GM18951 (cell line): Measurements from ENCODE around the gene COL21A1.

Experiments
- POLR2A ChIP-seq: IDR thresholded peaks from 4 replicates; pipeline ENCODE4 v1.6.1; 2011; ENCODE audit warnings: mild to moderate bottlenecking; ENCODE audit not compliant: insufficient read length, insufficient read depth; ENCODE audit errors: extremely low read depth
- in situ Hi-C: fragments of 300-500 bp; cut with MboI; formaldehyde crosslinking; loops from one replicate; pipeline ENCODE4 v1.12.0; 2022; ENCODE audit warnings: low sequenced_read_pairs, mixed read lengths, inconsistent platforms; ENCODE audit not compliant: unreplicated experiment

The COL21A1 gene

DNA sequence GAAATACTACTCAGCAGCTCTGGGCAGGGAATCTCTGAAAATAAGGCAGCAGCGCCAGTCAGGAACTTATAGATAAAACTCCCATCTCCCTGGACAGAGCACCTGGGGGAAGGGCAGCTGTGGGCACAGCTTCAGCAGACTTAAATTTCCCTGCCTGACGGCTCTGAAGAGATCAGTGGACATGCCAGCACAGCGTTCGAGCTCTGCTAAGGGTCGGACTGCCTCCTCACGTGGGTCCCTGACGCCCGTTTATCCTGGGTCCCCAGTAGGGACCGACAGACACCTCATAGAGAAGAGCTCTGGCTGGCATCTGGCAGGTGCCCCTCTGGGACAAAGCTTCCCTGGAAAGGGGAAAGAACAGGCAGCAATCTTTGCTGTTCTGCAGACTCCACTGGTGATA is 59.0 kb downstream of the COL21A1 start:
- TF ChIP-seq POLR2A: no peak
- in situ Hi-C loops: no loop called here

DNA sequence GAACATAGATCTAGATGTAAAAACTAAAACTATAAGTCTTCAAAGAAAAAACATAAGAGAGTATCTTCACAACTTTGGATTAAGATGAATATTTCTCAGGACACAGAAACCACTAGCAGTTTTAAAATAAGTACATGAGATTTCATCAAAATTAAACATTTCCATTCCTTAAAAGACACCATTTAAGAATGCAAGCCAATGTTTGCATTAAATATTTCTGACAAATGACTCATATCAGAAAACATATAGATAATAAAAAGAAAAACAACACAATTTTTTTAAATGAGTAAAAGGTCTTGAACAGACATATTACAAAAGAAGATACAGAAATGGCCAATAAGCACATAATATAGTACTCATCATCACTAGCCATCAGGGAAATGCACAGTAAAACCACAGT is 59.7 kb downstream of the COL21A1 start:
- in situ Hi-C loops: no loop called here

DNA sequence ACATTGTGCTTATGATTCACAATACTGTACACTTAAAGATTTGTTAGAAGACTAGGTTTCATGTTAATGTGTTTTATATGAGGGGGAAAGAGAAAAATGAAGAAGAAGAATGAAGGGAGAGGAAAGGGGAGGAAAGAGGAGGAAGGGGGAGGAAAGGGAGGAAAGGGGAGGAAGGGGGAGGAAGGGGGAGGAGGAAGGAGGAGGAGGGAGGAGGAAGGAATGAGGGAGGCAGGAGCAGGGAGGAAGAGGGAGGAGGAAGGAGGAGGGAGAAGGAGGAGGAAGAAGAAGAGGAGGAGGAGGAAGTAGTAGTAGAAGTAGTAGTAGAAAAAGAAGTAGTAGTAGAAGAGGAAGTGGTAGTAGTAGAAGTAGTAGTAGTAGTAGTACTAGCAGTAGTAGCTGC is 70.6 kb downstream of the COL21A1 start:
- in situ Hi-C loops: no loop called here
- no peak for TF ChIP-seq POLR2A

More for the DNA sequence above, 59.7 kb downstream of the COL21A1 start:
- no peak for TF ChIP-seq POLR2A

DNA sequence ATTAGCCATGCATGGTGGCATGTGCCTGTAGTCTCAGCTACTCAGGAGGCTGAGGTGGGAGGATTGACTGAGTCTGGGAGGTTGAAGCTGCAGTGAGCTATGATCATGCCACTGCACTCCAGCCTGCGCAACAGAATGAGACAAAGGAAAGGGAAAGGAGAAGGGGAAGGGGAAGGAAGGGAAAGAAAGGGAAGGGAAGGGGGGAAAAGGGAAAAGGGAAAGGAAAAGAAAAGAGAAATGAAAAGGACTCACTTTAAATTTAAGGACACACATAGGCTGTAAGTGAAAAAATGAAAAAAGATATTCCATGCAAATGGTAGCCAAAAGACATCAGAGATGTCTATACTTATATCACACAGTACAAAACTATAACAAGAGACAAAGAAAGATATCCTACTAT is 74.2 kb downstream of the COL21A1 start:
- TF ChIP-seq POLR2A: no peak
- in situ Hi-C loops: no loop called here

DNA sequence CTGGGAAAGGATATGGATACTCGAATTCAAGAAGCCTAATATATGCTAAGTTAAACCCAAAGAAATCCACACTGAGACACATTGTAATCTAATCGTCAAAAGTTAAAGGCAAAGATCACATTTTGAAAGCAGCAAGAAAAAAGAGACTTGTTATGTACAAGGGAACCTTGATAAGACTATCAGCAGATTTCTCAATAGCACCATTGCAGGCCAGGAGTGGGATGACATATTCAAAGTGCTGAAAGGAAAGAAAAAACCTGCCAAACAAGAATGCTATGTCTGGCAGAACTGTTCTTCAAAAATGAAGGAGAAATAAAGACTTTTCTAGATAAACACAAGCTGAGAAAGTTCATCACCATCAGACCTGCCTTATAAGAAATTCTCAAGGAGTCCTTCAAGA is 75.2 kb downstream of the COL21A1 start:
- in situ Hi-C loops: no loop called here
- no peak for TF ChIP-seq POLR2A

DNA sequence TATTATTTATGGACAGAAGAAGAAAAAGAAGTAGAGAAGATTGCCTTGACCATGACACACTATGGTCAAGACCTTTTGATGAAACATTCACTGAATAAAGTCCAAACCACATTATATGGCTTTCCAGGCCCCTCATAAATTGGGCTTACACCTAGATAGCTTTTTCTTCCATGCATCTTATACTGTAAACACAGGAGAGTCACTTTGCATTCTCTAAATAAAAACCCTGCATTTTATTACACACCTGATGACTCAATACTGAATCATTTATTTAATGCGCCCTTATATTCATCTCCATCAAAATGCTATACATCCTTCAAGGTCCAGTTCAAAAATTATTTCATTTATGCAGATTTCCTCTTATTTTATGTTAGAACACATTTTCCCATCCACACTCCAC is 78.0 kb downstream of the COL21A1 start:
- in situ Hi-C loops: no loop called here
- TF ChIP-seq POLR2A: no peak

DNA sequence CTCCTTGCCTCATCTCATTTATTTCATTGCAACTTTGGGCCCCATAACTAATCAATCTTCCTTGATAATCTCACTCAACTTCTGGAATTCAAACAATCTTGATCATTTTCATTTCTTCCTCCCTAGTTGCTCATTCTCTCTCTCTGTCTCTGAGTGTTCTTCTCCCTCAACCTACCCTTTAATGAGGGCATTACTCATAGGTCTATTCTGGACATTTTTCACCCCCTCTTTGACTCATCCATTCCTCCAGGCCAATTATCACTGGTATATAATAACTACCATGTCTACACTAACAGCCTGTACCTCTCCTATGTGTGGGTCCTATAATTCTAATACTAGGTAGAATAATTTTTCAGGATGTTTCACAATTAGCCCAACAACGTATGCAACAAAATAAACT is 78.8 kb downstream of the COL21A1 start:
- in situ Hi-C loops: no loop called here
- TF ChIP-seq POLR2A: no peak

DNA sequence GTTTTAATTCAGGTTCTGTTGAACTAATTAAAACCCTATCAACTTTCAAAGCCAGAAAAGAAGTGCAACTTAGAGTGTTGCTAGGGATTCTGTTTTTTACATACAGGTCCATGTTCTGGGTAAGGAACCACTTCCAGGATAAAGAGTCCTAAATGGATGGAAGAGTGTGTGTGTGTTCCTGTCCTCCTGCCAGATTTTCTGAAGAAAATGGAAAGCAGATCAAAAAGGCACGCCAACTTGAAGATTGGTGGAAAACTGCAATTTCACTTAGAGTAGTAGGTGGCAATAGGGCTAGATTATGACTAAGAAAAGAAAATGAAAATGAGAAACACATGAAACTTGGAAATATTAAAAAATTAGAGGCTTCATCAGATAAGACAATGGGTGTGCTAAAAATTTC is 85.3 kb downstream of the COL21A1 start:
- in situ Hi-C loops: no loop called here
- no peak for TF ChIP-seq POLR2A

DNA sequence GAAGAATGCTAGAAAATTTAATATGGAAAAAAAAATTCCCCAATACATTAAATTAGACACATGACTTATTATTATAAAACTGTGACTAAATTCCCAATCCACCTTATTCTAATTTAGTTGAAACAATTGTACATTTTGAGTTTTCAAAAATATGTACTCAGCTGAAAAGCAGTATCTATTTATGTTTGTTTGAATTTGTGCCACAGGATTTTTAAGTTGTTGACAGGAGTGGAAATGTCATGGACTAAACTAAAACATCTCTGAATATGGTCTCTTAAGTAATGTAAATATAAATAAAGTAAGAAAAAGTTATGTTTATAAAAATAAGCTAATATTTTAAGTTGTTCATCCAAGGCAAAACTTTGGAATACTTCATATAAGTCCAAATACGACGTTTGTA is 86.9 kb downstream of the COL21A1 start:
- in situ Hi-C loops: no loop called here

DNA sequence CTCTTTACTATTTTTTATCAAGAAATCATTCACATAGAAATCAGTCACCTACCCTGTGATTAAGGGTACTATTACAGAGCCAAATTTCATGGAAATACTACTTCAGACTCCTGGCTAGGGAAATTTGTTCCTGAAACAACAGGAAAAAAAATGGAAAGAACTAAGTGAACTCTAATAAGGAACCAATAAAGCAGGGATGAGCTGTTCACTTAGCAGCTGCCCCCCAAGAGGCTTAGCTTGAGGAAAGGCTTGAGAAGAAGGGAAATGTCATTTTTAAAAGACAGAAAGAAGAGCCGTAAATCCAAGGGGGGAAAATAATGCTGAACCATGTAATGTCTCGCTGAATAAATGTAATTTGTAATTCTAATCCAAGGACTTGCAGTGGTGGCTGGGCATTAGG is 88.8 kb downstream of the COL21A1 start:
- TF ChIP-seq POLR2A: no peak
- in situ Hi-C loops: no loop called here

More for the DNA sequence above, 86.9 kb downstream of the COL21A1 start:
- TF ChIP-seq POLR2A: no peak

DNA sequence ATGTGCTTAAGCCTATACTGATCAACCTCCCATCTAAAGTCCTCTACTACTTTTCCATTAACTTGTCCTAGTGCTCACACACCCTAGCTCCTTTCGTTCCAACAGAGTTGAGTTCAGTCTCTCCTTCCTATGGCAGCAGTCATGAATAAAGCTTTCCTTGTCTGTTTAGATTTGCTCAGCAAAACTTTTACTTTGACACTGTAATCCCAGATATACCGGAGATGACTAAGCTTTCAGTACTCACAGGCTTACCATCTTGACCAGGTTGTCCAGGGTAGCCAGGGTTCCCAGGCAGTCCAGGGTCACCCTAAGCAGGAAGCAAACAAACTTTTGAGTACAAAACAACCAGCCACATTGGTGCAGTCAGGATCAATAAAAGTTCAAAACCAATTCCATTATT is 90.7 kb downstream of the COL21A1 start:
- no peak for TF ChIP-seq POLR2A
- in situ Hi-C loops: no loop called here

DNA sequence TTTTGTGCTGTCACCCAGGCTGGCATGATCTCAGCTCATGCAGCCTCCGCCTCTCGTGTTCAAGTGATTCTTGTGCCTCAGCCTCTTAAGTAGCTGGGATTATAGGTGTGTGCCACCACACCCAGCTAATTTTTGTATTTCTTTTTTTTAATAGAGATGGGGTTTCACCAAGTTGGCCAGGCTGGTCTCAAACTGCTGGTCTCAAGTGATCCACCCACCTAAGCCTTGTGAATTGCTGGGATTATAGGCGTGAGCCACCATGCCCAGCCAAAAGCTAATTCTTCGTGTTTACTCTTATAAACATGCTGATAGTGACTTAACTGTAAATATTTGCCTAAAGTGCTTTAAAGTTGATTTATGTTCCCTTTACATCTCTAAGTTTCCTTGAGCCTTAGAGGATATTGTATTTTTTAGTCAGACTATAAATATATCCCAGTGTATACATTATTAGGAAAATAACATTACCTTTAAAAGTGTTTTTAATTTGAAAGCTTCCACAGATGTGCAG is 91.7 kb downstream of the COL21A1 start:
- in situ Hi-C loops: no loop called here
- no peak for TF ChIP-seq POLR2A

DNA sequence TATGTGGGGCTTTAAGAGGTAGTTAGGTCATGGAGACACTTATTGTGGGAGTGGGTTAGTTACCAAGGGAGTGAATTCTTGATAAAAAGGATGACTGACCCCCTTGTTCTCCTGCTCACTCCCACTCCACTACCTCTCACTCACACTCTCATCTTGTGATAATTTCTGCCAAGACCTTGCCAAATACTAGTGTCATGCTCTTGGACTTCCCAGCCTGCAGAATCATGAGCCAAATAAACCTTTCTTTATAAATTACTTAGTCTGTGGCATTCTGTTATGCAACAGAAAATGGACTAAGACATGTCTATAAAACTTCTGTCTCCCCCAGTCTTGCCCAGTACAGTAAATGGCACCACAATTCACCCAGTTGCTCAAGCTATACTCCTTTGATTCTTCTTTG is 93.3 kb downstream of the COL21A1 start:
- in situ Hi-C loops: no loop called here
- no peak for TF ChIP-seq POLR2A

DNA sequence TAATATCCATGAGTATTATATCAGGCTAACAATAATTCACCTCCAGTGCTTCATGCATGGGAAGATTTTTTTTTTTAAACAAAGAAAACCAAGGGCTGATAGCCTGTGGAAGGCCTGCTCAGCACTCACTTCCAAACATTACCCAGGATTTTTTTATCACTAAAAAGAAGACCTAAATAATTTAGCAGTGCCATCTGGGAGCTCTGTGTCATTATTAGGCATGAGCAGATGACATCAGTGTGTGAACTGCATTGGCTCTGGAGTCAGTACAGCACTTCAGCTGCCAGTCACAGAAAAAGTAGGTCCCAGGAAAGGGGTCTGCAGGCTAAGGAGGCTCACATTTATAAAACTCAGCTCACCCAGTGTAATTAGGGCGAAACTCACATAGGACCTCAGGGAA is 94.8 kb downstream of the COL21A1 start:
- in situ Hi-C loops: no loop called here

DNA sequence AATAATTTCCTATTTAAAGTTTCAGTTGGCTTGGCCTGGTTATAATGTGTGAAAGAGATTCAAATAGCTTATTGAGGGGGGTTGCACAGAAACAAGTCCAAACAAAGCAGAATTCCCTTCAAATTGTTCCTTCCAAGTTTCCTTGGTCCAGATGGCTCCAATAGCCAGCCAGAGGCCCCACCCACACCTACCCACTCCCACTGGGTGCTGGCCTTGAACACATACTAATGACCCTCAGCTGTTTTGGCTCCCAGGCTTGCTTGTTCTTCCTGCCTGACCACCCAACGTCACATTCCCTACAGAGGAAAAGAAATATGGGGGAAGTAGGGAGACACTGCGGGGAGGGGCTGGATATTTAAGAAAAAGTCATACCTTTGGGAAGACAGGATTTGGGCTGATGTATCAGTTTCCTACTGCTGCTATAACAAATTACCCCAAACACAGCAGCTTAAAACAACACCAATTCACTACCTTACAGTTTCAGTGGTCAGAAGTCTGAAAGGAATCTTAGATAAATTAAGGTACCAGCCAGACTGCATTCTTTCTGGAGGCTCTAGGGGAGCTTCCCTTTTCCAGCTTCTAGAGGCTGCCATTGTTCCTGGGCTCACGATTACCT is 95.7 kb downstream of the COL21A1 start:
- in situ Hi-C loops: no loop called here
- no peak for TF ChIP-seq POLR2A

More for the DNA sequence above, 94.8 kb downstream of the COL21A1 start:
- no peak for TF ChIP-seq POLR2A
